ENCODE data around the gene PHF5A. TPM values are rescaled to one million over a fixed set of nuclear protein-coding genes. Genes with fewer than 3 reads are reported as not detected.

Gene PHF5A
- polyA plus RNA-seq, 1 experiment = 44.3 TPM

GRCh38 chr22:41488076-41488475 lies 19.6 kb upstream of the PHF5A start:
- no peaks in the 10 kb centered on the region for H3K27me3 ChIP-seq (ENCODE audit: control insufficient read depth, insufficient read depth, low read length)
- POLR2A ChIA-PET = no interaction called here

GRCh38 chr22:41487037-41487935 lies 18.8 kb upstream of the PHF5A start:
- no peak for DNase-seq (ENCODE audit: low read depth)
- H3K27me3 ChIP-seq (ENCODE audit: control insufficient read depth, insufficient read depth, low read length) = no peaks in the 10 kb centered on the region
- TF ChIP-seq CTCF (IDR thresholded peaks at IDR 0.05; ENCODE audit: insufficient read depth, low read depth, low read length) = no peak
- ChIA-PET POLR2A (no interaction called here), CTCF (interaction anchor here (1.0 to 1.5 kb wide), 2 partner anchors 18 to 83 kb away, joined by 3 read pairs; no protein-coding TSS in a partner anchor)
- H3K36me3 ChIP-seq (ENCODE audit: control insufficient read depth, insufficient read depth, low read length) = no peaks in the 10 kb centered on the region
- H3K4me3 ChIP-seq (ENCODE audit: low read depth, low read length) = no peak overlapping the region

More at GRCh38 chr22:41488076-41488475, 19.6 kb upstream of the PHF5A start:
- TF ChIP-seq CTCF (IDR thresholded peaks at IDR 0.05; ENCODE audit: insufficient read depth, low read depth, low read length) = no peak
- DNase-seq (ENCODE audit: low read depth) = no peak
- CTCF ChIA-PET = interaction anchor here (1.0 to 1.8 kb wide), 3 partner anchors 11 to 85 kb away, joined by 3 to 7 read pairs (median 4); no protein-coding TSS in a partner anchor
- Histone ChIP-seq H3K36me3 (ENCODE audit: control insufficient read depth, insufficient read depth, low read length) (no peaks in the 10 kb centered on the region), H3K4me3 (ENCODE audit: low read depth, low read length) (no peak overlapping the region)

GRCh38 chr22:41485033-41485432 lies 16.5 kb upstream of the PHF5A start:
- TF ChIP-seq CTCF (IDR thresholded peaks at IDR 0.05; ENCODE audit: insufficient read depth, low read depth, low read length) = no peak
- ChIA-PET POLR2A (no interaction called here), CTCF (interaction anchor here (1.0 kb wide), 1 partner anchor 157 kb away, joined by 3 read pairs; no protein-coding TSS in a partner anchor)
- DNase-seq (ENCODE audit: low read depth) = no peak
- H3K36me3 ChIP-seq (ENCODE audit: control insufficient read depth, insufficient read depth, low read length) = no peaks in the 10 kb centered on the region
- H3K4me3 ChIP-seq (ENCODE audit: low read depth, low read length) = no peak overlapping the region
- H3K27me3 ChIP-seq (ENCODE audit: control insufficient read depth, insufficient read depth, low read length) = no peaks in the 10 kb centered on the region

GRCh38 chr22:41482319-41482935 lies 13.9 kb upstream of the PHF5A start:
- Histone ChIP-seq H3K4me3 (ENCODE audit: low read depth, low read length) (no peak overlapping the region), H3K27me3 (ENCODE audit: control insufficient read depth, insufficient read depth, low read length) (no peaks in the 10 kb centered on the region), H3K36me3 (ENCODE audit: control insufficient read depth, insufficient read depth, low read length) (no peaks in the 10 kb centered on the region)
- ChIA-PET CTCF (interaction anchor here (0.5 to 4.2 kb wide), 7 partner anchors 14 to 115 kb away, joined by 3 to 17 read pairs (median 6); partner anchors contain the start of genes ACO2 and PHF5A), POLR2A (no interaction called here)
- TF ChIP-seq CTCF (IDR thresholded peaks at IDR 0.05; ENCODE audit: insufficient read depth, low read depth, low read length) = no peak
- no peak for DNase-seq (ENCODE audit: low read depth)

- POLR2A ChIA-PET = no interaction called here
These were observed 13.4 kb upstream of the PHF5A start for GRCh38 chr22:41481925-41482318.

More at GRCh38 chr22:41481925-41482318, 13.4 kb upstream of the PHF5A start:
- DNase-seq (ENCODE audit: low read depth) = no peak
- CTCF ChIA-PET = interaction anchor here (0.5 to 4.2 kb wide), 6 partner anchors 13 to 115 kb away, joined by 3 to 17 read pairs (median 6); partner anchors contain the start of genes ACO2 and PHF5A
- H3K36me3 ChIP-seq (ENCODE audit: control insufficient read depth, insufficient read depth, low read length) = no peaks in the 10 kb centered on the region
- H3K4me3 ChIP-seq (ENCODE audit: low read depth, low read length) = no peak overlapping the region
- no peak for TF ChIP-seq CTCF (IDR thresholded peaks at IDR 0.05; ENCODE audit: insufficient read depth, low read depth, low read length)
- H3K27me3 ChIP-seq (ENCODE audit: control insufficient read depth, insufficient read depth, low read length) = no peaks in the 10 kb centered on the region

Measured in BJ (cell line).